AG04450 (cell line): ENCODE results near the gene SPOP. TPM values are rescaled to one million over a fixed set of nuclear protein-coding genes. Genes with fewer than 3 reads are reported as not detected.

Experiments used
- CTCF ChIA-PET: fragments of 300-600, 350-600 bp; formaldehyde crosslinking; extraction: SDS; loops from one replicate; lab custom pipeline; 2022; ENCODE audit warnings: antibody characterized with exemption, inconsistent platforms; lab: Charles Lee
- POLR2A ChIA-PET: fragments of 350-600 bp; formaldehyde crosslinking; extraction: SDS; loops from one replicate; lab custom pipeline; 2021; ENCODE audit warnings: antibody characterized with exemption, inconsistent platforms; lab: Yijun Ruan, JAX
- DNase-seq: peaks from one replicate; pipeline ENCODE4 v3.0.0-alpha.2; 2011; ENCODE audit warnings: low read depth, low spot score
- H3K27ac ChIP-seq: one replicate; pipeline ENCODE4 v1.5.1; 2012; ENCODE audit warnings: low read depth, low read length, control low read depth
- H3K27me3 ChIP-seq: one replicate; pipeline ENCODE4 v1.6.0; 2012; ENCODE audit warnings: low read length; ENCODE audit not compliant: control insufficient read depth, insufficient read depth
- H3K4me3 ChIP-seq: 2 replicates; pipeline ENCODE4 v1.5.1; 2011; ENCODE audit warnings: mild to moderate bottlenecking, low read depth, low read length, control low read depth
- H3K9me3 ChIP-seq: 2 replicates; pipeline ENCODE4 v1.5.1; 2012; ENCODE audit warnings: low read length; ENCODE audit not compliant: control insufficient read depth, insufficient read depth
- CTCF ChIP-seq: IDR thresholded peaks from 2 replicates; pipeline ENCODE4 v1.5.1; 2011; ENCODE audit warnings: low read depth, low read length, control low read depth, inconsistent platforms
- polyA plus RNA-seq: library from polyadenylated mRNA; depleted of rRNA; stranded (reverse); fragments of >200 nt; gene quantifications from 2 replicates; pipeline ENCODE4 v1.2.3, GENCODE V29; 2011

Gene SPOP
- polyA plus RNA-seq, 1 experiment, result 51.6 TPM

DNA sequence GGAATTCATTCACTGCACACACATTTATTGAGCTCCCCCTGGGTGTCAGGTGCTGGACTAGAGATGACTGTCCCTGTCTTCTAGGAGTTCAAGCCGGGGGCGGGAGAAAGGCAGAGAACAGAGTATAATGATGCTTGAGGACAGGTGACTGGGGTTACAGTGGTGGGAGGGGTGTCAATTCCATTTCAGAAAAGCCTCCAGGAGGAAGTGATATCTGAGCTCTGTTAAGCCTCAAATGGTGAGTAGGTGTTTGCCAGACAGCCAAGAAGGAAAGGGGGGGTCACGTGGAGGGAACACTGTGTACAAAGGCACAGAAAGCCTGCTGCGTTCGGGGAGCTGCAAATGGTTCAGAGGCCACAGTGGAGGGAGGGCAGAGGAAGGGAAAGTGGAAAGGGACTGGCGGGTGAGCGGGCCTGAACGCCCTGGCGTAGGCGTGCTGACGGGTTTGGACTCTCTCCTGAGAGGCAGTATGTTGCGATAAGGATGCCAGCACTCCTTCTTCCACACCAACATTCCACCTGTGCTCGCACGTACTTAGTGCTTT is 111.9 kb downstream of the SPOP start:
- Histone ChIP-seq H3K4me3 (no peak overlapping the region), H3K27ac (no peak overlapping the region), H3K27me3 (peaks cover 20% of the 10 kb centered on the region), H3K9me3 (no peaks in the 10 kb centered on the region)
- ChIA-PET POLR2A (no interaction called here), CTCF (interaction anchor here (0.6 to 3.9 kb wide), 7 partner anchors 9 to 431 kb away, joined by 3 to 35 read pairs (median 6); partner anchors contain the start of gene DLX3)
- no peak for TF ChIP-seq CTCF
- DNase-seq, result no peak

- no peaks in the 10 kb centered on the region for H3K9me3 ChIP-seq
- H3K27me3 ChIP-seq, result peaks cover 14% of the 10 kb centered on the region
- no peak overlapping the region for H3K4me3 ChIP-seq
- ChIA-PET POLR2A (no interaction called here), CTCF (interaction anchor here (0.6 to 3.9 kb wide), 7 partner anchors 8 to 432 kb away, joined by 3 to 35 read pairs (median 4); no protein-coding TSS in a partner anchor)
- no peak for TF ChIP-seq CTCF
- no peak for DNase-seq
- no peak overlapping the region for H3K27ac ChIP-seq
Observed at GRCh38 chr17:49564638-49565037, 113.3 kb downstream of the SPOP start.

DNA sequence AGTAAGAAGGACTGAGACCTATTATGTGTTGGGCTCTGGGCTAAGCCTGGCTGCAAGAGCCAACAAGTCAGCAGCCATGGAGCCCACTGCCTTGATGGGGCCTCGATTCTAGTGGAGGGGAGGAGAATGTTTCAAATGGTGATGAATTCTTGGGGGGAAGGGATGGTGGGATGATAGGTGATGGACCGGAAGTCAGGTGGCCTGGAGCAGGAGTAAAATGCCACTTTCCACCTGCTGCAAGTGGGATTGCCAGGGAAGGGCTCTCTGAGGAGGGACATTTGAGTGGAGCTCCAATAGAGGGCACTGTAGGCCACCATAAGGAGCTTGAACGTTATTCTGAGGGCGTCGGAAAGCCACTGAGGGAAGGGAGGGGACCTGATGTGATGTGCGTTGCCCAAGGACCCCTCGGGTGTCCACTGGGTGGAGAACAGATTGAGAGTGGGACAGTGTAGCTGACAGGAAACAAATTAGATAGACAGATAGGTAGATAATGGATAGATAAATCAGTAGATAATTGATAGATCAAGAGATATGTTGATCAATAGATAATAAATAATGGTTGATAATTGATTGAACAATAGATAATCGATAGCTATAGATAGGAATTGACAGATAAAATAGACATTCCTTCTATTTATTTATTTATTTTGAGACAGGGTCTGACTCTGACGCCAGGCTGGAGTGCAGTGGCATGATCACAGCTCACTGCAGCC is 120.4 kb downstream of the SPOP start:
- Histone ChIP-seq H3K27ac (no peak overlapping the region), H3K9me3 (no peaks in the 10 kb centered on the region), H3K4me3 (no peak overlapping the region), H3K27me3 (peaks cover 13% of the 10 kb centered on the region)
- CTCF ChIA-PET, result interaction anchor here (0.6 to 5.3 kb wide), 50 partner anchors 9 to 440 kb away, joined by 3 to 119 read pairs (median 4); partner anchors contain the start of genes NGFR, PHB1 and SLC35B1
- peak; percentile 70 for TF ChIP-seq CTCF
- no peak for DNase-seq
- POLR2A ChIA-PET, result no interaction called here

GRCh38 chr17:49556223-49556943 is 121.5 kb downstream of the SPOP start:
- no peak for DNase-seq
- TF ChIP-seq CTCF, result peak; percentile 98
- Histone ChIP-seq H3K27me3 (peaks cover 9% of the 10 kb centered on the region), H3K4me3 (no peak overlapping the region), H3K9me3 (no peaks in the 10 kb centered on the region), H3K27ac (no peak overlapping the region)
- POLR2A ChIA-PET, result no interaction called here
- CTCF ChIA-PET, result interaction anchor here (0.5 to 5.3 kb wide), 63 partner anchors 10 to 948 kb away, joined by 3 to 119 read pairs (median 4); partner anchors contain the start of genes NGFR, PHB1, SLC35B1 and ZNF652
